Caco-2 (cell line): ENCODE measurements around the gene LMOD2. TPM values are rescaled to one million over a fixed set of nuclear protein-coding genes. Genes with fewer than 3 reads are reported as not detected.

Experiments used
- BruUV-seq: library from RNA; stranded (reverse); fragments of 400-500 nt; replicated peaks from 2 replicates; lab custom pipeline; 2021; lab: Mats Ljungman, UMichigan
- CTCF ChIA-PET: fragments of 300-600 bp; sonication (Branson Sonifier 250); formaldehyde crosslinking; loops from one replicate; lab custom pipeline; 2022; ENCODE audit warnings: antibody characterized with exemption; lab: Charles Lee
- POLR2A ChIA-PET: fragments of 300-600 bp; sonication (Branson Sonifier 250); formaldehyde crosslinking; loops from one replicate; lab custom pipeline; 2022; ENCODE audit warnings: antibody characterized with exemption; lab: Charles Lee
- DNase-seq, 2 experiments: peaks; one replicate each; pipeline versions ENCODE4 v3.0.0 to v3.0.0-alpha.2; 2020 to 2022
- H3K27me3 ChIP-seq: replicated peaks from 2 replicates; pipeline ENCODE4 v1.6.0; 2011; ENCODE audit warnings: low read length; ENCODE audit not compliant: control insufficient read depth, insufficient read depth
- H3K36me3 ChIP-seq: 2 replicates; pipeline ENCODE4 v1.5.1; 2011; ENCODE audit warnings: low read length; ENCODE audit not compliant: control insufficient read depth, insufficient read depth
- H3K4me1 ChIP-seq: fragments of 250-450 bp; sonication (Bioruptor Pico); 2 replicates; pipeline ENCODE4 v1.5.1; 2020; ENCODE audit warnings: mild to moderate bottlenecking
- H3K4me3 ChIP-seq: 2 replicates; pipeline ENCODE4 v1.5.1; 2011; ENCODE audit warnings: low read depth, mild to moderate bottlenecking, control low read depth, low read length
- H3K9me3 ChIP-seq: fragments of 250-450 bp; sonication (Bioruptor Pico); 2 replicates; pipeline ENCODE4 v1.5.1; 2020; ENCODE audit warnings: mild to moderate bottlenecking, moderate library complexity
- H3K27ac Mint-ChIP-seq: one replicate; pipeline ENCODE4 v1.8.0; 2022; ENCODE audit warnings: mixed read lengths; ENCODE audit not compliant: unreplicated experiment
- H3K27me3 Mint-ChIP-seq: one replicate; pipeline ENCODE4 v1.8.0; 2022; ENCODE audit warnings: mixed read lengths; ENCODE audit not compliant: insufficient read depth, unreplicated experiment
- H3K36me3 Mint-ChIP-seq: one replicate; pipeline ENCODE4 v1.8.0; 2022; ENCODE audit warnings: mild to moderate bottlenecking, mixed read lengths; ENCODE audit not compliant: insufficient read depth, unreplicated experiment
- H3K4me1 Mint-ChIP-seq: one replicate; pipeline ENCODE4 v1.8.0; 2022; ENCODE audit warnings: low read depth, mixed read lengths; ENCODE audit not compliant: unreplicated experiment
- H3K4me3 Mint-ChIP-seq: one replicate; pipeline ENCODE4 v1.8.0; 2022; ENCODE audit warnings: mild to moderate bottlenecking, moderate library complexity, mixed read lengths; ENCODE audit not compliant: unreplicated experiment
- H3K9me3 Mint-ChIP-seq: one replicate; pipeline ENCODE4 v1.8.0; 2022; ENCODE audit warnings: mixed read lengths; ENCODE audit not compliant: unreplicated experiment
- intact Hi-C: fragments of 100-400 bp; cut with micrococcal nuclease; formaldehyde crosslinking; loops from one replicate; pipeline ENCODE4 v1.10.0; 2022; ENCODE audit not compliant: unreplicated experiment
- total RNA-seq: library from RNA; stranded (reverse); gene quantifications from 2 replicates; pipeline ENCODE4 v1.2.3, GENCODE V29; 2022
- TF ChIP-seq, protein P1 (sequence below), 2 experiments: fragments of 200-600 bp in 1 of 2; IDR thresholded peaks; 1 replicate in 1 of 2; 2 replicates in 1 of 2; pipeline versions ENCODE4 v1.5.1 to v1.8.0; 2011 to 2022; ENCODE audit warnings: antibody characterized with exemption in 1 of 2, control low read depth in 1 of 2, inconsistent platforms in 1 of 2, low read depth in 1 of 2, low read length in 1 of 2, mild to moderate bottlenecking in 1 of 2, moderate library complexity in 1 of 2; ENCODE audit not compliant: insufficient read depth in 1 of 2, severe bottlenecking in 1 of 2, unreplicated experiment in 1 of 2

The LMOD2 gene
- total RNA-seq, 1 experiment from 2014 or later: not detected

DNA sequence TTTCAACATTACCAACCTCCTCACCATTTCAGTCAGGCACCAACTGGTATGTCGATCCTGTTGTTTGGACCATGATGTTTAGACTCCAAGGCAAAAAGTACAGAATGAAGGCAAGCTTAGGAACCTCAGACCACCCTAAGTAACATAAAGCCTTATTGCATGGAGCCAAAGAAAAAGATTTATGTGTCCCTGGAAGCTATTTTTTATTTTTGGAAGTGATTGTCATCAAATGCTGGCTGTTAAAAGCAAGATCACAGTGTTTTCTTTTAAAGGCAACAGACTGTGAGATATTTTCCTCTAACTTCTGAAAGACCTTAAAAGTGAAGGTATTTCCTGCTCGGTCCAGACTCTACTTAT lies 45.8 kb upstream of the LMOD2 start:
- DNase-seq: no peak
- H3K27ac Mint-ChIP-seq: no peak overlapping the region
- Histone ChIP-seq H3K4me3 (no peak overlapping the region), H3K36me3 (no peaks in the 10 kb centered on the region), H3K27me3 (no peaks in the 10 kb centered on the region), H3K9me3 (no peaks in the 10 kb centered on the region), H3K4me1 (peaks cover 9% of the 10 kb centered on the region)
- CTCF ChIA-PET: no interaction called here
- peaks cover 15% of the 10 kb centered on the region for H3K9me3 Mint-ChIP-seq
- POLR2A ChIA-PET: no interaction called here
- BruUV-seq: no TSS peak
- no peak overlapping the region for H3K4me3 Mint-ChIP-seq
- peaks cover 1% of the 10 kb centered on the region for H3K4me1 Mint-ChIP-seq
- no peaks in the 10 kb centered on the region for H3K27me3 Mint-ChIP-seq
- TF ChIP-seq, protein P1, sequence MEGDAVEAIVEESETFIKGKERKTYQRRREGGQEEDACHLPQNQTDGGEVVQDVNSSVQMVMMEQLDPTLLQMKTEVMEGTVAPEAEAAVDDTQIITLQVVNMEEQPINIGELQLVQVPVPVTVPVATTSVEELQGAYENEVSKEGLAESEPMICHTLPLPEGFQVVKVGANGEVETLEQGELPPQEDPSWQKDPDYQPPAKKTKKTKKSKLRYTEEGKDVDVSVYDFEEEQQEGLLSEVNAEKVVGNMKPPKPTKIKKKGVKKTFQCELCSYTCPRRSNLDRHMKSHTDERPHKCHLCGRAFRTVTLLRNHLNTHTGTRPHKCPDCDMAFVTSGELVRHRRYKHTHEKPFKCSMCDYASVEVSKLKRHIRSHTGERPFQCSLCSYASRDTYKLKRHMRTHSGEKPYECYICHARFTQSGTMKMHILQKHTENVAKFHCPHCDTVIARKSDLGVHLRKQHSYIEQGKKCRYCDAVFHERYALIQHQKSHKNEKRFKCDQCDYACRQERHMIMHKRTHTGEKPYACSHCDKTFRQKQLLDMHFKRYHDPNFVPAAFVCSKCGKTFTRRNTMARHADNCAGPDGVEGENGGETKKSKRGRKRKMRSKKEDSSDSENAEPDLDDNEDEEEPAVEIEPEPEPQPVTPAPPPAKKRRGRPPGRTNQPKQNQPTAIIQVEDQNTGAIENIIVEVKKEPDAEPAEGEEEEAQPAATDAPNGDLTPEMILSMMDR (IDR thresholded peaks at IDR 0.05; ENCODE audit: insufficient read depth in 1 of 2, low read depth in 1 of 2, low read length in 1 of 2, severe bottlenecking in 1 of 2, unreplicated experiment in 1 of 2): no peak
- H3K36me3 Mint-ChIP-seq: no peaks in the 10 kb centered on the region
- intact Hi-C loops: no loop called here

DNA sequence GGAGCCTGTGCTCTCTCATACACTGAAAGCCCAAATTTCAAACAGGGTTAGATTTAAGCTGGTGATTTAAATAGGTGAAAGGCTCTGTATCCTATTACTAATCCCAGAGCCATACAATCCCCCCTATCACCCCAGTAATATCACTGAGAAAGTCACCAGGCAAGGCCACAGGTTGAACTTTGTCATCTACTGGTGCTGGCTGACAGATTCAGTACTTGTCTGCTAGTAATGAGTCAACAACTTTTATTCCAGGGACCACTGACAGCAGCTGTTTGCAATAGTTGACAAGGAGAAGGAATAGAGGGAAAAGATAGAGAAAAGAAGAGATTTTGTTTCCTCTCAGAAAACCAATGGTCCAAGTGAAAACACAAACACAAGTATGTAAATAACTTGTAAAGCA lies 43.6 kb upstream of the LMOD2 start:
- no TSS peak for BruUV-seq
- no peaks in the 10 kb centered on the region for H3K9me3 ChIP-seq
- DNase-seq: no peak
- H3K27me3 ChIP-seq: no peaks in the 10 kb centered on the region
- ChIA-PET POLR2A (interaction anchor here (1.0 kb wide), 1 partner anchor 137 kb away, joined by 4 read pairs; the partner anchor contains the start of gene WASL), CTCF (no interaction called here)
- no peak overlapping the region for H3K4me3 ChIP-seq
- no peak overlapping the region for H3K27ac Mint-ChIP-seq
- peaks cover 18% of the 10 kb centered on the region for H3K4me1 Mint-ChIP-seq
- intact Hi-C loops: no loop called here
- no peaks in the 10 kb centered on the region for H3K27me3 Mint-ChIP-seq
- no peak overlapping the region for H3K4me3 Mint-ChIP-seq
- peaks cover 15% of the 10 kb centered on the region for H3K9me3 Mint-ChIP-seq
- H3K4me1 ChIP-seq: peaks cover 30% of the 10 kb centered on the region
- H3K36me3 ChIP-seq: no peaks in the 10 kb centered on the region
- TF ChIP-seq, protein P1 (IDR thresholded peaks at IDR 0.05; ENCODE audit: insufficient read depth in 1 of 2, low read depth in 1 of 2, low read length in 1 of 2, severe bottlenecking in 1 of 2, unreplicated experiment in 1 of 2): no peak
- H3K36me3 Mint-ChIP-seq: no peaks in the 10 kb centered on the region

DNA sequence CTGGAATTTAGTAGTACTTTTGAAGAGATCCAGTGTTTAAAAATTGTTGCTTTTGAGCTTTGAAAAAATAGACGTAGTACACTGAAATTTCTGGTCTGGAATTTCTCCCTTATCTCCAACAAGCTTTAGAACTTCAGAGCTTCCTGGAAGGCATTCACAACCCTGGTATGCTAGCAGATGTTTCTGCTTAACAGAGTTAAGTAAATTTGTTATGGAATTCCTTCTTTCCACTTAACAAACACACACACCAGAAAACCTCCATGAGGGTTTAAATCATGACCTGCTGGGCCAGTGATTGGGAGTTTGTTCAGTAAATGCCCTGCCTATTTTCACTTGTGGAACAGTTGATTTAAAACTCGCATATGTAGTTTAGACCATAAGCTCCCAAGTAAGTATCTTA lies 40.3 kb upstream of the LMOD2 start:
- Histone ChIP-seq H3K4me1 (peaks cover 48% of the 10 kb centered on the region), H3K9me3 (no peaks in the 10 kb centered on the region), H3K36me3 (no peaks in the 10 kb centered on the region), H3K27me3 (no peaks in the 10 kb centered on the region), H3K4me3 (no peak overlapping the region)
- peak overlapping the region; percentile 63 for H3K27ac Mint-ChIP-seq
- no peaks in the 10 kb centered on the region for H3K27me3 Mint-ChIP-seq
- intact Hi-C loops: loop anchor here (1.0 to 2.0 kb wide), 3 partner anchors 20 to 183 kb away; no protein-coding TSS in a partner anchor
- H3K9me3 Mint-ChIP-seq: peaks cover 25% of the 10 kb centered on the region
- TF ChIP-seq, protein P1 (IDR thresholded peaks at IDR 0.05; ENCODE audit: insufficient read depth in 1 of 2, low read depth in 1 of 2, low read length in 1 of 2, severe bottlenecking in 1 of 2, unreplicated experiment in 1 of 2): no peak
- no TSS peak for BruUV-seq
- ChIA-PET POLR2A (interaction anchor here (0.8 kb wide), 1 partner anchor 22 kb away, joined by 4 read pairs; no protein-coding TSS in a partner anchor), CTCF (interaction anchor here (0.9 kb wide), 1 partner anchor 35 kb away, joined by 3 read pairs; no protein-coding TSS in a partner anchor)
- no peaks in the 10 kb centered on the region for H3K36me3 Mint-ChIP-seq
- peak; percentile 60 to 66 for DNase-seq
- peak overlapping the region; percentile 39 for H3K4me3 Mint-ChIP-seq
- peaks cover 32% of the 10 kb centered on the region for H3K4me1 Mint-ChIP-seq
